ENCODE results near the gene CDKN1A. TPM values are rescaled to one million over a fixed set of nuclear protein-coding genes. Genes with fewer than 3 reads are reported as not detected.
A peak's percentile ranks its signal among the peaks of the same experiment; 100 is the strongest.
"Not testable (repeated sequence)": the region's sequence is repeated elsewhere in the genome, so short reads cannot be mapped to it uniquely, and the experiment has no call there.

Gene CDKN1A
- total RNA-seq, 1 donor from 2014 or later, result 50.4 TPM

- ATAC-seq (ENCODE audit: low read depth) (no peak), DNase-seq (no peak)
- CTCF ChIA-PET, result interaction anchor here (0.8 to 1.1 kb wide), 3 partner anchors 30 to 107 kb away, joined by 3 to 4 read pairs (median 4); no protein-coding TSS in a partner anchor
- no peak for TF ChIP-seq CTCF (IDR thresholded peaks at IDR 0.05)
- H3K9me3 Mint-ChIP-seq, result no peaks in the 10 kb centered on the region
- H3K4me1 Mint-ChIP-seq, result peaks cover 47% of the 10 kb centered on the region
- H3K27ac Mint-ChIP-seq, result no peak overlapping the region
- intact Hi-C loops (cut with micrococcal nuclease), result no loop called here
- POLR2A ChIA-PET, result interaction anchor here (0.6 to 1.1 kb wide), 2 partner anchors 33 to 1101 kb away, joined by 3 to 4 read pairs; no protein-coding TSS in a partner anchor
- no peak overlapping the region for H3K4me3 Mint-ChIP-seq
- no peaks in the 10 kb centered on the region for H3K36me3 Mint-ChIP-seq (ENCODE audit: low read depth)
- H3K27me3 Mint-ChIP-seq, result no peaks in the 10 kb centered on the region
These were observed 43.9 kb downstream of the CDKN1A start for GRCh38 chr6:36722365-36722764.

- intact Hi-C loops (cut with micrococcal nuclease), result no loop called here
- no peak for DNase-seq
- CTCF ChIA-PET, result interaction anchor here (0.7 to 1.1 kb wide), 5 partner anchors 31 to 113 kb away, joined by 3 to 4 read pairs (median 3); no protein-coding TSS in a partner anchor
These were observed 44.4 kb downstream of the CDKN1A start for GRCh38 chr6:36722879-36723278.

GRCh38 chr6:36723992-36724391 lies 45.5 kb downstream of the CDKN1A start:
- intact Hi-C loops (cut with micrococcal nuclease), result loop anchor here (1.0 kb wide), 2 partner anchors 101 to 109 kb away; no protein-coding TSS in a partner anchor
- H3K4me1 Mint-ChIP-seq, result peaks cover 61% of the 10 kb centered on the region

More at GRCh38 chr6:36722879-36723278, 44.4 kb downstream of the CDKN1A start:
- POLR2A ChIA-PET, result interaction anchor here (0.6 to 1.1 kb wide), 2 partner anchors 24 to 33 kb away, joined by 4 to 6 read pairs; no protein-coding TSS in a partner anchor
- Mint-ChIP-seq H3K27me3 (no peaks in the 10 kb centered on the region), H3K9me3 (no peaks in the 10 kb centered on the region), H3K4me3 (no peak overlapping the region), H3K27ac (no peak overlapping the region), H3K4me1 (peaks cover 52% of the 10 kb centered on the region), H3K36me3 (ENCODE audit: low read depth) (no peaks in the 10 kb centered on the region)
- no peak for ATAC-seq (ENCODE audit: low read depth)
- TF ChIP-seq CTCF (IDR thresholded peaks at IDR 0.05), result no peak

GRCh38 chr6:36724514-36725390 lies 46.2 kb downstream of the CDKN1A start:
- TF ChIP-seq CTCF (IDR thresholded peaks at IDR 0.05), result no peak
- DNase-seq, result no peak
- ATAC-seq (ENCODE audit: low read depth), result peak; percentile 14
- ChIA-PET POLR2A (interaction anchor here (0.6 to 1.1 kb wide), 5 partner anchors 9 to 45 kb away, joined by 3 to 5 read pairs (median 5); partner anchors contain the start of gene CDKN1A), CTCF (interaction anchor here (0.7 to 2.3 kb wide), 12 partner anchors 10 to 109 kb away, joined by 3 to 18 read pairs (median 4); no protein-coding TSS in a partner anchor)
- H3K27ac Mint-ChIP-seq, result peak overlapping the region; percentile 25
- no peaks in the 10 kb centered on the region for H3K27me3 Mint-ChIP-seq
- no peaks in the 10 kb centered on the region for H3K9me3 Mint-ChIP-seq
- peaks cover 57% of the 10 kb centered on the region for H3K4me1 Mint-ChIP-seq
- no peak overlapping the region for H3K4me3 Mint-ChIP-seq
- intact Hi-C loops (cut with micrococcal nuclease), result loop anchor here (1.0 kb wide), 2 partner anchors 101 to 109 kb away; no protein-coding TSS in a partner anchor
- H3K36me3 Mint-ChIP-seq (ENCODE audit: low read depth), result no peaks in the 10 kb centered on the region

More at GRCh38 chr6:36723992-36724391, 45.5 kb downstream of the CDKN1A start:
- H3K36me3 Mint-ChIP-seq (ENCODE audit: low read depth); ATAC-seq (ENCODE audit: low read depth); H3K4me3 Mint-ChIP-seq; DNase-seq; H3K9me3 Mint-ChIP-seq; H3K27me3 Mint-ChIP-seq; H3K27ac Mint-ChIP-seq: not testable (repeated sequence)
- CTCF ChIA-PET, result interaction anchor here (0.8 to 2.3 kb wide), 11 partner anchors 11 to 114 kb away, joined by 3 to 18 read pairs (median 4); no protein-coding TSS in a partner anchor
- POLR2A ChIA-PET, result interaction anchor here (0.6 to 1.1 kb wide), 5 partner anchors 8 to 45 kb away, joined by 3 to 5 read pairs (median 5); partner anchors contain the start of gene CDKN1A

- ChIA-PET CTCF (interaction anchor here (0.7 to 2.3 kb wide), 3 partner anchors 28 to 110 kb away, joined by 3 to 12 read pairs (median 6); no protein-coding TSS in a partner anchor), POLR2A (interaction anchor here (0.6 kb wide), 1 partner anchor 10 kb away, joined by 7 read pairs; no protein-coding TSS in a partner anchor)
- intact Hi-C loops (cut with micrococcal nuclease), result no loop called here
- Mint-ChIP-seq H3K9me3 (no peaks in the 10 kb centered on the region), H3K4me1 (peaks cover 51% of the 10 kb centered on the region), H3K27me3 (no peaks in the 10 kb centered on the region), H3K4me3 (peak overlapping the region; percentile 15), H3K36me3 (ENCODE audit: low read depth) (no peaks in the 10 kb centered on the region), H3K27ac (no peak overlapping the region)
- ATAC-seq (ENCODE audit: low read depth) (no peak), DNase-seq (no peak)
- TF ChIP-seq CTCF (IDR thresholded peaks at IDR 0.05), result no peak
These were observed 47.1 kb downstream of the CDKN1A start for GRCh38 chr6:36725581-36725980.

All from activated B cell treated with CpG ODN at 0.5 μM for 24 hours (primary cell).